ENCODE data around the gene RPS6KC1. TPM values are rescaled to one million over a fixed set of nuclear protein-coding genes. Genes with fewer than 3 reads are reported as not detected.

The RPS6KC1 gene
- total and polyA plus RNA-seq, 2 of the 4 experiments (the other 2 are of a cell fraction): 7.9 to 23.7 TPM

DNA sequence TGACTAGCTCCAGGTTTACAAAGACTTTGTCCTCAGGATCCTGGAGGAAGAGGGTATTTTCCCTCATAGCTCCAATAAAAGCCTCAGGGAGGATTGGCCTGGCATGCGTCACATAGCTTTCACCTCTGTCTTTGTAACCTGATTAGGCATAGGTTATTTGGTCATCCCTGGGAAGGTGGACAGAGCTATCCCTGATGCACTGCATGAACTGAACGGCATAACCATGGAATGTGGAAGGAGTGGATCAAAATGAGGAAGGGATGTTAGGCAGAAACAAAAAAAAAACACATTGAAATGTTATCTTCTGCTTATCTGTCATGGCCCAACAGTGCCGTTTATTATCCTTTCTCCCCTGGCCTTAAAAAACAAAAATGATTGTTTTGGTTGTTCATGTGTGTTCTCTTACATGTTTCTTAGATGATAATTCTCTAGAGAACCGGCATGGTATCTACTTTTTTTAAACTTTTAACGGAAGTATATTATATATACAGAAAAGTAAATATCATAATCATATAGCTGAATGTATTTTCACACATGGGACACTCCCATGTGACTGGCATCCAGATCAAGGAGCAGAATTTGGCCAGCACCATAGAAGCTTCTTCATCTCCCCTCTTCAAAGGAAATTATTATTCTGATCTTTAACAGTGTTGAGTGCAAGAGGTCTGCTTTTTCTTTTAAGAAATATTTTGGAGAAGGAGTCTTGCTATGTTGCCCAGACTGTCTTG is 85.3 kb downstream of the RPS6KC1 start:
- BruUV-seq (replicated peaks): no TSS peak
- no peak overlapping the region for H3K14ac ChIP-seq (replicated peaks; ENCODE audit: low read depth, low read length)
- no peaks in the 10 kb centered on the region; the same call in 1 of the 2 replicates for H3K4me1 ChIP-seq (ENCODE audit: control insufficient read depth, insufficient read depth, low read length)
- ATAC-seq (ENCODE audit: low read depth): no peak
- no CpG with 5 or more reads among the region's 5 CpGs for WGBS, 2 experiments (ENCODE audit: extremely low coverage in 2 of 2, insufficient read length in 1 of 2)
- no peak overlapping the region for H3K9ac ChIP-seq (ENCODE audit: low read depth, low read length)
- no peak overlapping the region for H4K8ac ChIP-seq (ENCODE audit: low read depth in 2 of 2, low read length in 2 of 2)
- no peak overlapping the region for H3K56ac ChIP-seq (ENCODE audit: extremely low read depth, insufficient read depth, low read length)
- dilution Hi-C loops (cut with HindIII; ENCODE audit: low sequenced_read_pairs, unreplicated experiment): no loop called here
- H4K91ac ChIP-seq (ENCODE audit: insufficient read depth, low read depth, low read length): no peak overlapping the region
- H2AK9ac ChIP-seq (replicated peaks; ENCODE audit: low read depth, low read length, poor library complexity): no peak overlapping the region
- H3K27me3 ChIP-seq (ENCODE audit: control insufficient read depth, insufficient read depth, low read length): no peaks in the 10 kb centered on the region
- no peaks in the 10 kb centered on the region for H3K9me1 ChIP-seq (ENCODE audit: insufficient read depth, low read length)
- H2AK5ac ChIP-seq (ENCODE audit: low read depth, low read length): no peak overlapping the region
- ChIA-PET CTCF (interaction anchor here (1.3 kb wide), 2 partner anchors 14 to 986 kb away, joined by 3 read pairs; no protein-coding TSS in a partner anchor), POLR2A (ENCODE audit: unreplicated experiment) (no interaction called here)
- H3K18ac ChIP-seq (ENCODE audit: low read depth, low read length): no peak overlapping the region
- no peak overlapping the region for H3K4me2 ChIP-seq (ENCODE audit: low read depth, low read length)
- no peak overlapping the region for H3K4ac ChIP-seq (ENCODE audit: low read depth, low read length)
- H2BK20ac ChIP-seq (ENCODE audit: low read depth, low read length): no peak overlapping the region
- H3K79me1 ChIP-seq (ENCODE audit: low read depth in 1 of 2, low read length in 2 of 2): peaks cover 14 to 22% of the 10 kb centered on the region in 2 experiments
- no peak overlapping the region for H3K27ac ChIP-seq (ENCODE audit: insufficient read depth, low read length)
- intact Hi-C loops (cut with micrococcal nuclease): no loop called here
- no peaks in the 10 kb centered on the region for H3K9me3 ChIP-seq (ENCODE audit: control insufficient read depth, insufficient read depth, low read length)
- H2BK15ac ChIP-seq (ENCODE audit: low read depth, low read length): no peak overlapping the region
- H3K36me3 ChIP-seq (ENCODE audit: control insufficient read depth, insufficient read depth, low read length): no peaks in the 10 kb centered on the region
- H2AFZ ChIP-seq (replicated peaks; ENCODE audit: low read length, poor library complexity): no peak overlapping the region
- no peak overlapping the region for H2BK120ac ChIP-seq (ENCODE audit: low read depth, low read length)
- in situ Hi-C loops (cut with MboI; ENCODE audit: low sequenced_read_pairs): no loop called here
- H2BK5ac ChIP-seq (ENCODE audit: low read depth, low read length, poor library complexity, severe bottlenecking): no peak overlapping the region
- TF ChIP-seq, protein P1, sequence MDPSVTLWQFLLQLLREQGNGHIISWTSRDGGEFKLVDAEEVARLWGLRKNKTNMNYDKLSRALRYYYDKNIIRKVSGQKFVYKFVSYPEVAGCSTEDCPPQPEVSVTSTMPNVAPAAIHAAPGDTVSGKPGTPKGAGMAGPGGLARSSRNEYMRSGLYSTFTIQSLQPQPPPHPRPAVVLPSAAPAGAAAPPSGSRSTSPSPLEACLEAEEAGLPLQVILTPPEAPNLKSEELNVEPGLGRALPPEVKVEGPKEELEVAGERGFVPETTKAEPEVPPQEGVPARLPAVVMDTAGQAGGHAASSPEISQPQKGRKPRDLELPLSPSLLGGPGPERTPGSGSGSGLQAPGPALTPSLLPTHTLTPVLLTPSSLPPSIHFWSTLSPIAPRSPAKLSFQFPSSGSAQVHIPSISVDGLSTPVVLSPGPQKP (IDR thresholded peaks at IDR 0.05; ENCODE audit: borderline replicate concordance, low read depth, low read length): no peak
- TF ChIP-seq MAZ (IDR thresholded peaks at IDR 0.05; ENCODE audit: borderline replicate concordance, low read depth, low read length) (no peak), USF2 (IDR thresholded peaks at IDR 0.05; ENCODE audit: low read depth, low read length) (no peak), RCOR1 (IDR thresholded peaks at IDR 0.05; ENCODE audit: insufficient replicate concordance, low read length) (no peak), POLR2A (IDR thresholded peaks at IDR 0.05; ENCODE audit: low read depth, low read length) (no peak), CEBPB (IDR thresholded peaks at IDR 0.05; ENCODE audit: low read depth, low read length) (no peak), MXI1 (IDR thresholded peaks at IDR 0.05; ENCODE audit: borderline replicate concordance, low read depth, low read length) (no peak)
- no peak overlapping the region for H3K23ac ChIP-seq (ENCODE audit: low read depth, low read length)
- no peaks in the 10 kb centered on the region for H4K20me1 ChIP-seq (ENCODE audit: insufficient read depth, low read length)
- no peak overlapping the region for H3K4me3 ChIP-seq (ENCODE audit: insufficient read depth, low read depth, low read length)
- no peak for DNase-seq
- no peak overlapping the region for H4K5ac ChIP-seq (ENCODE audit: low read depth, low read length)
